Type B pancreatic cell (in vitro differentiated cells): ENCODE data around the gene TUBB6. TPM values are rescaled to one million over a fixed set of nuclear protein-coding genes. Genes with fewer than 3 reads are reported as not detected.

ENCODE experiments used
- DNase-seq: peaks from one replicate; pipeline ENCODE4 v3.0.0; 2021; ENCODE audit warnings: mixed read lengths; ENCODE audit not compliant: unreplicated experiment; ENCODE audit errors: extremely low spot score
- H3K27ac Mint-ChIP-seq: 2 replicates; pipeline ENCODE4 v1.8.0; 2021; ENCODE audit warnings: mild to moderate bottlenecking, mixed read lengths
- H3K27me3 Mint-ChIP-seq: 2 replicates; pipeline ENCODE4 v1.8.0; 2021; ENCODE audit warnings: mixed read lengths
- H3K36me3 Mint-ChIP-seq: 2 replicates; pipeline ENCODE4 v1.8.0; 2021; ENCODE audit warnings: mixed read lengths
- H3K4me1 Mint-ChIP-seq: one replicate; pipeline ENCODE4 v1.8.0; 2021; ENCODE audit warnings: mixed read lengths; ENCODE audit not compliant: unreplicated experiment
- H3K4me3 Mint-ChIP-seq: 2 replicates; pipeline ENCODE4 v1.8.0; 2021; ENCODE audit warnings: mild to moderate bottlenecking, mixed read lengths
- H3K9me3 Mint-ChIP-seq: 2 replicates; pipeline ENCODE4 v1.8.0; 2021; ENCODE audit warnings: mixed read lengths
- total RNA-seq: library from RNA; stranded (reverse); gene quantifications from 2 replicates; pipeline ENCODE4 v1.2.1, GENCODE V29; 2021; ENCODE audit warnings: low replicate concordance
- TF ChIP-seq, protein P1 (sequence below): fragments of 200-600 bp; sonication (generic); conservative IDR thresholded peaks from 2 replicates; pipeline ENCODE4 v1.5.0; 2021; ENCODE audit warnings: antibody characterized with exemption, mild to moderate bottlenecking

Gene TUBB6
- total RNA-seq, 1 donor from 2014 or later, result 83.8 TPM

DNA sequence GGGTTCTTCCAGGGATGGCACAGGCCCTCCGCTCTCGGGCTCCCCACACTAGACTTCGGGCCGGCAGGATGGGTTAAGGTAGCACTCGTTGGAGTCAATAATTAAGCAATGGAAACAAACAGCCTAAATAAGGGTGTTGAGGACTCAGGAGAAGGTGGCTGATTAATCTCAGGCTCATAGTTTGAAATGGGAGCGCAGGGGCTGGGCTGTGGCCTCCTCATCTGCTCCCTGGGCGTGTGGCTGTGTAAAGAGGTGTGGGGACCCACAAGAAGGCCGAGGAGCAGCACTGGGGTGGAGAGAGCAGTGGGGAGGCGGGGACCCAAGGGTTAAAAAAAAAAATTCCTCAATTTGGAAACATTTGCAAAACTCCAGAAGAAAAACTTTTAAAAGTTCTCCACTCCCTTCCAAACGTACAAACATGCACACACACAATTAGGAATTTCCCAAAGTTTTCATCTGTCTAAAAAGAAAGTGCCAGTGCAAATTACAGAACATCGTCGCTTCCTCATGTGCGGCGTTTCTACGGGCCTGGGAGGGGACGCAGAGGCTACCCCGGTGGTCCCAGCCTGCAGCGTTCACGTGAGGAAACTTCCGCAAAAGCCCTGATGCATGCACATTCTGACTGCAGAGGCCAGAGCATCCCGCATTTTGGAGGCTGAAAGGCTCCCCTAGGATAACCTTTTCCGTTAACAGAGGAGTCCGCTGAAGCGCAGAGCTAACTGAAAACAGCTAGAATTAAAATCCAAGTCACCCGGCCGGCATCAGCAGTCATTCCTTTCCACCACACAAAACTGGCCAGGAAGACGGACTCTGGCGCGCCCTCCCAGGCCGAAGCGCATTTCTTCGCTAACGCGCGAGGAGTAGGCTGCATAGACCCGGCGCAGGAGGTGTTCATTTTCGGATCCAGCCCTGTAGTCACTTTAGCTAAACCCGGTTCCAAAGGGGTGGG, 1.0 kb upstream of the TUBB6 start:
- Mint-ChIP-seq H3K4me3 (peak overlapping the region; percentile 93), H3K9me3 (peaks cover 6% of the 10 kb centered on the region), H3K36me3 (peaks cover 21% of the 10 kb centered on the region), H3K27me3 (peaks cover 30% of the 10 kb centered on the region), H3K27ac (peak overlapping the region; percentile 96), H3K4me1 (peaks cover 20% of the 10 kb centered on the region)
- TF ChIP-seq, protein P1, sequence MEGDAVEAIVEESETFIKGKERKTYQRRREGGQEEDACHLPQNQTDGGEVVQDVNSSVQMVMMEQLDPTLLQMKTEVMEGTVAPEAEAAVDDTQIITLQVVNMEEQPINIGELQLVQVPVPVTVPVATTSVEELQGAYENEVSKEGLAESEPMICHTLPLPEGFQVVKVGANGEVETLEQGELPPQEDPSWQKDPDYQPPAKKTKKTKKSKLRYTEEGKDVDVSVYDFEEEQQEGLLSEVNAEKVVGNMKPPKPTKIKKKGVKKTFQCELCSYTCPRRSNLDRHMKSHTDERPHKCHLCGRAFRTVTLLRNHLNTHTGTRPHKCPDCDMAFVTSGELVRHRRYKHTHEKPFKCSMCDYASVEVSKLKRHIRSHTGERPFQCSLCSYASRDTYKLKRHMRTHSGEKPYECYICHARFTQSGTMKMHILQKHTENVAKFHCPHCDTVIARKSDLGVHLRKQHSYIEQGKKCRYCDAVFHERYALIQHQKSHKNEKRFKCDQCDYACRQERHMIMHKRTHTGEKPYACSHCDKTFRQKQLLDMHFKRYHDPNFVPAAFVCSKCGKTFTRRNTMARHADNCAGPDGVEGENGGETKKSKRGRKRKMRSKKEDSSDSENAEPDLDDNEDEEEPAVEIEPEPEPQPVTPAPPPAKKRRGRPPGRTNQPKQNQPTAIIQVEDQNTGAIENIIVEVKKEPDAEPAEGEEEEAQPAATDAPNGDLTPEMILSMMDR, result no peak
- no peak for DNase-seq

DNA sequence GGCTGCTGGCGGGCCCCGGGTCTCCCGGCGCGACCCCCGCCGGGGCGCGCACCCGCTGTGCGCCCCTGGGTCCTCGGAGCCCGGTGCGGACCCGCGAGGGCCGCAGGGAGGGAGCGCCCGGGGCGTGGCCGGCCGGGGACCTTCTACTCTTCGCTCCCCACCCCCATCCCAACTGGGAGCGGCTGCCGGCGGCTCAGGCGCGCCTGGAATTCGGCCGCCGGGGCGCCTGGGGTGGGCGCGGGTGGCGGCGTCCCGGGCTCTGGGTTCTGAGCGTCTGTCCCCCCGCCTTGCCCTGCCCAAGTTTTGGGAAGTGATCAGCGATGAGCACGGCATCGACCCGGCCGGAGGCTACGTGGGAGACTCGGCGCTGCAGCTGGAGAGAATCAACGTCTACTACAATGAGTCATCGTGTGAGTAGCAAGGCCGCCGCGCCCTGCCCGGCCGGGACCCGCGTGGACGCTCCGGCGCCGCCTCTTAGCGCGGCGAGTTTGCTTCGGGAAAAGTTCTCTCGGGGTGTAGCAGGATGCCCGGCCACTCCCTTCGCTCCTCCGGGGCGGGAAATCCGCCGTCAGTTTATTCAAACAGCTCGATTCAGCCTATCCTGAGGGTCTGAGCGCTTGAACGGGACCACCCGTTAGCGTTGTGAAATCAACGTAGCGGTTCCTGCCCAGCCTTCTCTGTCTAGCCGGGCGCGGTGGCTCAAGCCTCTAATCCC, 502 bp downstream of the TUBB6 start:
- Mint-ChIP-seq H3K4me1 (peaks cover 27% of the 10 kb centered on the region), H3K36me3 (peaks cover 28% of the 10 kb centered on the region), H3K4me3 (peak overlapping the region; percentile 90), H3K27me3 (peaks cover 30% of the 10 kb centered on the region), H3K9me3 (peaks cover 6% of the 10 kb centered on the region), H3K27ac (peak overlapping the region; percentile 87)
- no peak for DNase-seq
- TF ChIP-seq, protein P1, result no peak

DNA sequence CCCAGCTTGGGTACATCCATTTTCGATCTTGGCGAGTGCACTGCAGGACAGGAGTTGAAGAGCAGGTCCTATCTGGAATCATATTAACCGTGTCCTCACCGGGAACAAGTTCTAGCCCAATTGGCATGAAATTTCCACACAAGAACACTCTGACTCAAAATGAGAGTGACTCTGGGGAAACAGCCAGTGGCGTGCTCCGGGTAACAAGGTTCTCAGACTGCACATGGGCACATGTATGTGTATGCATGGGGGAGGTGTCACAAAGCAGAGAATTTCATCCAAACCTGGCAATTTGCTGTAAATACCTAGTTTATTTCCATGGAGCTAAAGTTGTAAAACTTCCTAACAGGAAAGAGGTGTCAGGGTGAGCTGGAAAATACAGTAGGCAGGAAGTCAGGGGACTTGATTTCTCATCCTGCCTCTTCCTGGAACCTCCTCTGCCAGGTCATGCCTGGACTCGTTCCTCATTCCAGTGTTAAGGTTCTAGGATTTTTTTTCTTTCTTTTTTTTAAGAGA, 1.7 kb downstream of the TUBB6 start:
- TF ChIP-seq, protein P1, result no peak
- peak overlapping the region; percentile 90 for H3K4me3 Mint-ChIP-seq
- H3K27ac Mint-ChIP-seq, result peak overlapping the region; percentile 67
- H3K4me1 Mint-ChIP-seq, result peaks cover 28% of the 10 kb centered on the region
- H3K36me3 Mint-ChIP-seq, result peaks cover 32% of the 10 kb centered on the region
- peaks cover 6% of the 10 kb centered on the region for H3K9me3 Mint-ChIP-seq
- DNase-seq, result no peak
- peaks cover 25% of the 10 kb centered on the region for H3K27me3 Mint-ChIP-seq

DNA sequence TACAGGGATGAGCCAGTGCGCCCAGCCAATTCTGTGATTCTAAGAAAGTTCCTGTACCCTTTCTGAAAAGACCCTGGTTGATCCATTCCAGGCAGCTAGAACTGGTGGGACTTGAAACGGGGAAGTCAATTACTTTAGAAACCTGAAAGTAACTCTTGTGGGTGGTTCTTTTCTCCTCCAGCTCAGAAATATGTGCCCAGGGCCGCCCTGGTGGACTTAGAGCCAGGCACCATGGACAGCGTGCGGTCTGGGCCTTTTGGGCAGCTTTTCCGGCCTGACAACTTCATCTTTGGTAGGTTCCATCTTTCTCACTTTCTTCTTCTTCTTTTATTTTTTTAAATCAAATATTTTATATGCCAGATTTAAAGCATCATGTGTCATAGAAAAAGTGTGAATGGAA, 2.7 kb downstream of the TUBB6 start:
- H3K4me1 Mint-ChIP-seq, result peaks cover 32% of the 10 kb centered on the region
- no peak for DNase-seq
- peaks cover 6% of the 10 kb centered on the region for H3K9me3 Mint-ChIP-seq
- H3K4me3 Mint-ChIP-seq, result peak overlapping the region; percentile 60
- TF ChIP-seq, protein P1, result no peak
- peaks cover 25% of the 10 kb centered on the region for H3K27me3 Mint-ChIP-seq
- H3K27ac Mint-ChIP-seq, result no peak overlapping the region
- peaks cover 36% of the 10 kb centered on the region for H3K36me3 Mint-ChIP-seq

DNA sequence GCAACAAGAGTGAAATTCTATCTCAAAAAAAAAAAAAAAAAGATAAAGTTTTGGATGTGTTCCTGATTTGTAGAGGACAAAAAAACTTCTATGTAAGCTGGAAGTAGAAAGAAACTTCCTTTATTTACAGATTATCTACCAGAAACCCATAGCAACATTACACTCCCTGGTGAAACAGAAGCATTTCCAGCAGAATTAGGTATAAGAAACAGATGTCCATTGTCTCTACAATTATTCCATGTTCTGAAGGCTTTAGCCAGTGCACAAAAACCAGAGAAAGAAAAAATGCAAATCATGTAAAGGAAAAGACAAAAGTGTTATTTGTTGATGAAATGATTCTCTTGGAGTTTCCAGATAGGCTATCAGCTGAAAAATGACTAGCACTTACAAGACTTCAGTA, 4.9 kb downstream of the TUBB6 start:
- Mint-ChIP-seq H3K27ac (no peak overlapping the region), H3K4me3 (no peak overlapping the region), H3K9me3 (peaks cover 6% of the 10 kb centered on the region), H3K36me3 (peaks cover 41% of the 10 kb centered on the region), H3K4me1 (peaks cover 18% of the 10 kb centered on the region), H3K27me3 (peaks cover 9% of the 10 kb centered on the region)
- TF ChIP-seq, protein P1, result no peak
- no peak for DNase-seq
